ENCODE data around the gene BHLHE40. TPM values are rescaled to one million over a fixed set of nuclear protein-coding genes. Genes with fewer than 3 reads are reported as not detected.

Gene BHLHE40
- total and polyA plus RNA-seq, 10 of the 15 experiments (the other 5 are each of a cell fraction or from before 2014, with no cell fraction given) = 25.2 to 106 (median 51.4) TPM

DNA sequence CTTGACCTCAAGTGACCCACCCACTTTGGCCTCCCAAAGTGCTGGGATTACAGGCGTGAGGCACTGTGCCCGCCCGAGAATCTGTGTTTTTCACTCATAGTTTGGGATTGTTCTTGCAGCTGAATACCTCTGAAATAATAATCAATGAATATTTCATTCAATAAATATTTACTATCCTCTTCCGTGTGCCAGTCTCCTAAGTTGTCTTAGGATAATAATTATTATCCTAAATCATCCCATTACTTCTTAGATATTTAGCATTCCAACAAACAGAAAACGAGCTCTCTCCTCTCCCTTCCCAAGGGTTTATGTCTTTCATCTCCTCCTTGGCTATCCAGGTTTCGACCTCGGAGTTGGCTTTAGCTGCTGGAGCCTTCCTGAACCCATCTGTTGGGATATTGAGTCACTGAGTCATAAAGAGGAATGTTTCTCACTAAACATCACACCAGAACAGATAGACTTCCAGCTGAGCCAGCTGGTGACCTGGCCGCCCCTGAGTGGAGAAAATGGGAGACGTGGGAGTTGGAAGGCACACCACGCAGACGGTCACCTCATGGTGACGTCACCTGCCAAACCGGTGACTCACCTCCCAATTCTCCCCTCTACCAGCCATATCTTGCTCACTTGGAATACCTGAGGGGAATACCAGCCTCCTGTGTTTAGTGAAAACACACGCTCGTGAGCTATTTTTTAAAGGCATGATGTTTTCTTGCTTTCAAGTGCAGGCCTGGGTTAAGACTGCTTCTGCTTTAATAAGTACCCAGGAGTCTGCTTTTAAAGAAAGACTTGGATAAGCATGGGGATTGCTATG, 43.9 kb downstream of the BHLHE40 start (continued):
- TF ChIP-seq, protein P1, sequence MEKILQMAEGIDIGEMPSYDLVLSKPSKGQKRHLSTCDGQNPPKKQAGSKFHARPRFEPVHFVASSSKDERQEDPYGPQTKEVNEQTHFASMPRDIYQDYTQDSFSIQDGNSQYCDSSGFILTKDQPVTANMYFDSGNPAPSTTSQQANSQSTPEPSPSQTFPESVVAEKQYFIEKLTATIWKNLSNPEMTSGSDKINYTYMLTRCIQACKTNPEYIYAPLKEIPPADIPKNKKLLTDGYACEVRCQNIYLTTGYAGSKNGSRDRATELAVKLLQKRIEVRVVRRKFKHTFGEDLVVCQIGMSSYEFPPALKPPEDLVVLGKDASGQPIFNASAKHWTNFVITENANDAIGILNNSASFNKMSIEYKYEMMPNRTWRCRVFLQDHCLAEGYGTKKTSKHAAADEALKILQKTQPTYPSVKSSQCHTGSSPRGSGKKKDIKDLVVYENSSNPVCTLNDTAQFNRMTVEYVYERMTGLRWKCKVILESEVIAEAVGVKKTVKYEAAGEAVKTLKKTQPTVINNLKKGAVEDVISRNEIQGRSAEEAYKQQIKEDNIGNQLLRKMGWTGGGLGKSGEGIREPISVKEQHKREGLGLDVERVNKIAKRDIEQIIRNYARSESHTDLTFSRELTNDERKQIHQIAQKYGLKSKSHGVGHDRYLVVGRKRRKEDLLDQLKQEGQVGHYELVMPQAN (conservative IDR thresholded peaks at IDR 0.05) = no peak
- TF ChIP-seq GABPA (IDR thresholded peaks at IDR 0.05; ENCODE audit: low read depth) (0 out of 2 replicates have a peak, but pooled peaks have one; percentile 21), ZNF274 (IDR thresholded peaks at IDR 0.05; ENCODE audit: insufficient read depth, insufficient read length) (no peak), LARP7 (IDR thresholded peaks at IDR 0.05) (no peak), BACH1 (IDR thresholded peaks at IDR 0.05; ENCODE audit: borderline replicate concordance) (no peak), NFXL1 (IDR thresholded peaks at IDR 0.05; ENCODE audit: borderline replicate concordance) (no peak), RFX5 (IDR thresholded peaks at IDR 0.05; ENCODE audit: low read depth, low read length) (no peak), NRF1 (conservative IDR thresholded peaks at IDR 0.05; ENCODE audit: low read depth, low read length) (no peak), PAX8 (IDR thresholded peaks at IDR 0.05) (no peak), STAT1 (conservative IDR thresholded peaks at IDR 0.05) (no peak), YBX1 (IDR thresholded peaks at IDR 0.05) (no peak), ZNF217 (IDR thresholded peaks at IDR 0.05) (no peak), CHD1 (IDR thresholded peaks at IDR 0.05; ENCODE audit: low read depth, low read length) (no peak), NR2C1 (IDR thresholded peaks at IDR 0.05) (no peak), NFYB (IDR thresholded peaks at IDR 0.05; ENCODE audit: insufficient read depth, low read depth, low read length) (no peak), CHD4 (IDR thresholded peaks at IDR 0.05) (no peak), SP1 (IDR thresholded peaks at IDR 0.05; ENCODE audit: low read depth, low read length) (no peak), SIX5 (IDR thresholded peaks at IDR 0.05; ENCODE audit: low read depth, low read length, severe bottlenecking) (no peak), PML (IDR thresholded peaks at IDR 0.05; ENCODE audit: low read length) (no peak), NFIC (IDR thresholded peaks at IDR 0.05; ENCODE audit: low read depth, low read length) (peak; percentile 81), WRNIP1 (IDR thresholded peaks at IDR 0.05; ENCODE audit: borderline replicate concordance, low read depth, low read length) (no peak), MYB (IDR thresholded peaks at IDR 0.05; ENCODE audit: borderline replicate concordance, low read depth, low read length) (no peak), RCOR1 (conservative IDR thresholded peaks at IDR 0.05; ENCODE audit: low read depth, low read length) (no peak), BMI1 (IDR thresholded peaks at IDR 0.05; ENCODE audit: borderline replicate concordance) (no peak)
- TF ChIP-seq, protein P2, sequence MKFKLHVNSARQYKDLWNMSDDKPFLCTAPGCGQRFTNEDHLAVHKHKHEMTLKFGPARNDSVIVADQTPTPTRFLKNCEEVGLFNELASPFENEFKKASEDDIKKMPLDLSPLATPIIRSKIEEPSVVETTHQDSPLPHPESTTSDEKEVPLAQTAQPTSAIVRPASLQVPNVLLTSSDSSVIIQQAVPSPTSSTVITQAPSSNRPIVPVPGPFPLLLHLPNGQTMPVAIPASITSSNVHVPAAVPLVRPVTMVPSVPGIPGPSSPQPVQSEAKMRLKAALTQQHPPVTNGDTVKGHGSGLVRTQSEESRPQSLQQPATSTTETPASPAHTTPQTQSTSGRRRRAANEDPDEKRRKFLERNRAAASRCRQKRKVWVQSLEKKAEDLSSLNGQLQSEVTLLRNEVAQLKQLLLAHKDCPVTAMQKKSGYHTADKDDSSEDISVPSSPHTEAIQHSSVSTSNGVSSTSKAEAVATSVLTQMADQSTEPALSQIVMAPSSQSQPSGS (IDR thresholded peaks at IDR 0.05; ENCODE audit: low read length) = peak; percentile 85
- TF ChIP-seq, protein P3, sequence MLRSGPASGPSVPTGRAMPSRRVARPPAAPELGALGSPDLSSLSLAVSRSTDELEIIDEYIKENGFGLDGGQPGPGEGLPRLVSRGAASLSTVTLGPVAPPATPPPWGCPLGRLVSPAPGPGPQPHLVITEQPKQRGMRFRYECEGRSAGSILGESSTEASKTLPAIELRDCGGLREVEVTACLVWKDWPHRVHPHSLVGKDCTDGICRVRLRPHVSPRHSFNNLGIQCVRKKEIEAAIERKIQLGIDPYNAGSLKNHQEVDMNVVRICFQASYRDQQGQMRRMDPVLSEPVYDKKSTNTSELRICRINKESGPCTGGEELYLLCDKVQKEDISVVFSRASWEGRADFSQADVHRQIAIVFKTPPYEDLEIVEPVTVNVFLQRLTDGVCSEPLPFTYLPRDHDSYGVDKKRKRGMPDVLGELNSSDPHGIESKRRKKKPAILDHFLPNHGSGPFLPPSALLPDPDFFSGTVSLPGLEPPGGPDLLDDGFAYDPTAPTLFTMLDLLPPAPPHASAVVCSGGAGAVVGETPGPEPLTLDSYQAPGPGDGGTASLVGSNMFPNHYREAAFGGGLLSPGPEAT (IDR thresholded peaks at IDR 0.05; ENCODE audit: low read depth) = peak; percentile 39; the same call in 1 of the 2 replicates
- TF ChIP-seq, protein P4, sequence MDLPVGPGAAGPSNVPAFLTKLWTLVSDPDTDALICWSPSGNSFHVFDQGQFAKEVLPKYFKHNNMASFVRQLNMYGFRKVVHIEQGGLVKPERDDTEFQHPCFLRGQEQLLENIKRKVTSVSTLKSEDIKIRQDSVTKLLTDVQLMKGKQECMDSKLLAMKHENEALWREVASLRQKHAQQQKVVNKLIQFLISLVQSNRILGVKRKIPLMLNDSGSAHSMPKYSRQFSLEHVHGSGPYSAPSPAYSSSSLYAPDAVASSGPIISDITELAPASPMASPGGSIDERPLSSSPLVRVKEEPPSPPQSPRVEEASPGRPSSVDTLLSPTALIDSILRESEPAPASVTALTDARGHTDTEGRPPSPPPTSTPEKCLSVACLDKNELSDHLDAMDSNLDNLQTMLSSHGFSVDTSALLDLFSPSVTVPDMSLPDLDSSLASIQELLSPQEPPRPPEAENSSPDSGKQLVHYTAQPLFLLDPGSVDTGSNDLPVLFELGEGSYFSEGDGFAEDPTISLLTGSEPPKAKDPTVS (IDR thresholded peaks at IDR 0.05; ENCODE audit: low read depth, low read length) = no peak

Data from GM12878 (cell line).